ENCODE results near the gene IARS2. TPM values are rescaled to one million over a fixed set of nuclear protein-coding genes. Genes with fewer than 3 reads are reported as not detected.

The IARS2 gene
- total and polyA plus RNA-seq, 2 donors from 2014 or later: 42.9 to 51.4 TPM

GRCh38 chr1:220119043-220119512 lies 25.1 kb downstream of the IARS2 start:
- Histone ChIP-seq H3K9me3 (ENCODE audit: control insufficient read depth in 2 of 3, insufficient read depth in 1 of 3, low read length in 3 of 3) (no peaks in the 10 kb centered on the region), H3K4me1 (ENCODE audit: control insufficient read depth in 2 of 3, insufficient read depth in 2 of 3, low read depth in 1 of 3, low read length in 3 of 3) (no peaks in the 10 kb centered on the region), H3K36me3 (ENCODE audit: control insufficient read depth in 2 of 3, insufficient read depth in 3 of 3, low read length in 3 of 3) (peaks cover 3 to 6% (median 5%) of the 10 kb centered on the region in 3 donors), H3K4me3 (ENCODE audit: low read length in 3 of 3) (no peak overlapping the region), H3K27me3 (ENCODE audit: control insufficient read depth, insufficient read depth, low read length) (no peaks in the 10 kb centered on the region), H3K27ac (ENCODE audit: low read depth in 2 of 2, low read length in 2 of 2) (no peak overlapping the region), H3K9ac (ENCODE audit: low read length in 3 of 3) (no peak overlapping the region)
- FAIRE-seq (no peak), DNase-seq (no peak)
- TF ChIP-seq CTCF (IDR thresholded peaks at IDR 0.05; ENCODE audit: borderline replicate concordance, extremely low read depth, insufficient read depth): no peak
- intact Hi-C loops (cut with DNase I): no loop called here

- FAIRE-seq (no peak), DNase-seq (no peak)
- H3K9me3 ChIP-seq (ENCODE audit: control insufficient read depth in 2 of 3, insufficient read depth in 1 of 3, low read length in 3 of 3): no peaks in the 10 kb centered on the region
- intact Hi-C loops (cut with DNase I): no loop called here
- TF ChIP-seq CTCF (IDR thresholded peaks at IDR 0.05; ENCODE audit: borderline replicate concordance, extremely low read depth, insufficient read depth): no peak
- no peaks in the 10 kb centered on the region for H3K36me3 ChIP-seq (ENCODE audit: control insufficient read depth in 2 of 3, insufficient read depth in 3 of 3, low read length in 3 of 3)
- H3K9ac ChIP-seq (ENCODE audit: low read length in 3 of 3): no peak overlapping the region
- peak overlapping the region in 1 of 2 donors; percentile 46 for H3K27ac ChIP-seq (ENCODE audit: low read depth in 2 of 2, low read length in 2 of 2)
- H3K4me3 ChIP-seq (ENCODE audit: low read length in 3 of 3): no peak overlapping the region
- no peaks in the 10 kb centered on the region for H3K4me1 ChIP-seq (ENCODE audit: control insufficient read depth in 2 of 3, insufficient read depth in 2 of 3, low read depth in 1 of 3, low read length in 3 of 3)
- no peaks in the 10 kb centered on the region for H3K27me3 ChIP-seq (ENCODE audit: control insufficient read depth, insufficient read depth, low read length)
These were observed 28.0 kb downstream of the IARS2 start for GRCh38 chr1:220121791-220122530.

GRCh38 chr1:220123066-220123465 lies 29.1 kb downstream of the IARS2 start:
- no peaks in the 10 kb centered on the region for H3K4me1 ChIP-seq (ENCODE audit: control insufficient read depth in 2 of 3, insufficient read depth in 2 of 3, low read depth in 1 of 3, low read length in 3 of 3)
- H3K4me3 ChIP-seq (ENCODE audit: low read length in 3 of 3): no peak overlapping the region
- peaks cover 0 to 5% (median 3%) of the 10 kb centered on the region in 3 donors for H3K36me3 ChIP-seq (ENCODE audit: control insufficient read depth in 2 of 3, insufficient read depth in 3 of 3, low read length in 3 of 3)
- H3K9me3 ChIP-seq (ENCODE audit: control insufficient read depth in 2 of 3, insufficient read depth in 1 of 3, low read length in 3 of 3): no peaks in the 10 kb centered on the region
- H3K27ac ChIP-seq (ENCODE audit: low read depth in 2 of 2, low read length in 2 of 2): no peak overlapping the region
- no peak for TF ChIP-seq CTCF (IDR thresholded peaks at IDR 0.05; ENCODE audit: borderline replicate concordance, extremely low read depth, insufficient read depth)
- FAIRE-seq: peak; percentile 72
- no peak overlapping the region for H3K9ac ChIP-seq (ENCODE audit: low read length in 3 of 3)
- no peaks in the 10 kb centered on the region for H3K27me3 ChIP-seq (ENCODE audit: control insufficient read depth, insufficient read depth, low read length)
- no peak for DNase-seq
- intact Hi-C loops (cut with DNase I): no loop called here
